Esophagus (tissue), 2 donors: ENCODE measurements around the gene PITPNC1. TPM values are rescaled to one million over a fixed set of nuclear protein-coding genes. Genes with fewer than 3 reads are reported as not detected.

ENCODE experiments used
- H3K27ac ChIP-seq, 2 donors: one replicate each; pipeline ENCODE4 v1.5.1; 2013; ENCODE audit warnings: low read depth in 2 of 2, mild to moderate bottlenecking in 2 of 2, inconsistent platforms in 1 of 2, low read length in 1 of 2, moderate library complexity in 1 of 2
- H3K27me3 ChIP-seq, 2 donors: one replicate each; pipeline ENCODE4 v1.6.1; 2013; ENCODE audit warnings: low read length in 2 of 2, control low read depth in 1 of 2, mild to moderate bottlenecking in 1 of 2; ENCODE audit not compliant: insufficient read depth in 2 of 2, control insufficient read depth in 1 of 2
- H3K36me3 ChIP-seq, 2 donors: one replicate each; pipeline ENCODE4 v1.6.1; 2013; ENCODE audit warnings: low read length in 1 of 2; ENCODE audit not compliant: control insufficient read depth in 2 of 2, insufficient read depth in 2 of 2
- H3K4me1 ChIP-seq, 2 donors: one replicate each; pipeline ENCODE4 v1.6.1; 2013; ENCODE audit warnings: low read length in 1 of 2; ENCODE audit not compliant: control insufficient read depth in 2 of 2, insufficient read depth in 2 of 2
- H3K4me3 ChIP-seq, 2 donors: one replicate each; pipeline ENCODE4 v1.5.1; 2013; ENCODE audit warnings: low read length in 2 of 2, mild to moderate bottlenecking in 2 of 2, low read depth in 1 of 2, moderate library complexity in 1 of 2
- H3K9me3 ChIP-seq, 2 donors: one replicate each; pipeline ENCODE4 v1.6.1; 2013; ENCODE audit warnings: mild to moderate bottlenecking in 2 of 2, low read depth in 1 of 2, low read length in 1 of 2, moderate library complexity in 1 of 2; ENCODE audit not compliant: control insufficient read depth in 2 of 2, insufficient read depth in 1 of 2
- WGBS, 2 donors: extraction: QIAGEN DNeasy Blood & Tissue Kit; methylation state at CpG; one replicate each; pipeline ENCODE4 v1.1.7; 2013; 5-methylcytosine and 5-hydroxymethylcytosine counted together
- polyA plus RNA-seq, 2 donors: library from polyadenylated mRNA; stranded (reverse); fragments of 200-250 nt; gene quantifications; one replicate each; pipeline ENCODE4 v1.2.3, GENCODE V29; 2013
- donor health status: healthy with polysubstance abuse.
- donor health status: Bipolar disorder and iron deficiency.

PITPNC1 gene
- polyA plus RNA-seq, 2 donors = 7.9 to 9.6 TPM

DNA sequence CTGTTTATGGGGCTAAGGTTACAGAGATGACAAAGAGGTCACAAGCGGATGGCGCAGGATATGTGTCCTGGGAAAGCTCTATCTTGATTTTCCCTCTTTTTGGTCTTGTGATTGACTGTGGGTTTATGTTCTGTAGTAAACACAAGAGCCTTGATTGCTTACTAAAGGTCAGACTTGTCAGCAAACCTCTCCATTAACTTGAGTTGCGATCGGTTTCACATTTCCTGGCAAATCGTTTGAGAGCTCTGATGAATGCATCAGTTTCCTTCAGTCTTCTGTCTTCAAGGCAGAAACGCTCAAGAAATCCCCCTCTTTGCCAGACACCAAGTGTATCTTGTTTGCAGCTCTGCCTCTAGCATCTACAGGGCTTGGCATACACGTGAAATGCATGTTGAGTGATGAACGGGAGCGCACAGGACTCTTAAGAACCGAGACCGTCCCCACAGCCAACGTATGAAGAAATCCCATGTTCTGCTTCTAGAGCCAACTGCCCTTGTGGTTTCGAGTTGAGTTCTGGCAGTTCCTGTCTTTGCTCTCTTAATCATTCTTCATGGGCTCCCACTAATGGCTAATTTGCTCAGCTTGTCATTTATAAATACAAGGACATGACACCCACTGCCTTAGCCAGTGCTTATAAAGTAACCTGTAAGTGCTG is 143.3 kb downstream of the PITPNC1 start:
- no peaks in the 10 kb centered on the region for H3K27me3 ChIP-seq
- no peak overlapping the region for H3K4me3 ChIP-seq
- no peaks in the 10 kb centered on the region for H3K9me3 ChIP-seq
- 66 to 70% methylated on average over 13 of the region's 13 CpGs for WGBS, 2 donors
- H3K27ac ChIP-seq = peak overlapping the region; percentile 24 to 37
- peaks cover 0 to 8% of the 10 kb centered on the region in 2 donors for H3K4me1 ChIP-seq
- H3K36me3 ChIP-seq = no peaks in the 10 kb centered on the region

DNA sequence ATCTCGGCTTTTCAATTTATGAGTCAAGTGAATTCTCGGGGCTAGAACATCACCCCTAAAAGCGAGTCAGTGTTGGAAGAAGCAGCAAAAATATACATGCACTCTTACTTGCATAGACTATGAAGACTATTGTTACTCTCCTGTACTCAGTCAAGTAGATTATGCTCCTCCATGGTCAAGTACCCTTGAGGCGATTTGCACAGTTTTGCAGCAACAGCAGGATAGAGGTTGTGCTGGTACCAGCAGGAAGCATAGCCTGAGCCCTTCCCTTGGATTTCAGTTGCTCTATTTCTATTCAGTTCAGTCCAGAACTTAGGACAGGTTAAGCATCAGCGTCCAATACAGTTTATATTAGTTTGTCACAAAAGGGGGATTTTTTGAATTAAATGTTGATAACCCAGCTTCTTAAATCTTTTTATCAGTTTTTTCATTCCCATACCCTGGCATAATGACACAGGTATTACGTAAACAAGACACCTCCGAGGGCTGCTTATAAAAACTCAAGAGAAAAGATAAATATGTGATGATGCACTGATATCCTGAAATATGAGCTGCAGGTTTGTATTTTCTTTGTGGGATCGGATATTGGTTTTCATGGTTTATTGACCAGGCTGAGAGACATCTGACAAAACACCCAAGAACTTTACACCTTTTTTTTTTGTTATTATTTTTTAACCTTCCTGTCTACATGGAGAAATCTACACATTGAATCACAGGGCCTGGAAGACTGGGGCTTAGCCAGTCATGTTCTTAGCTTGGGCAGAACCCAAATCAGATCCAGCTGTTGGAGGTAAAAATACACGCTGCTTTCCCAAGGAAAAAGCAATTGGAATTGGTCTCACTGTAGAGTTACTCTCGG is 144.1 kb downstream of the PITPNC1 start:
- Histone ChIP-seq H3K27ac (no peak overlapping the region), H3K4me3 (no peak overlapping the region), H3K27me3 (no peaks in the 10 kb centered on the region), H3K4me1 (peaks cover 0 to 8% of the 10 kb centered on the region in 2 donors), H3K9me3 (no peaks in the 10 kb centered on the region), H3K36me3 (no peaks in the 10 kb centered on the region)
- WGBS, 2 donors = 82 to 86% methylated on average over 10 of the region's 10 CpGs

DNA sequence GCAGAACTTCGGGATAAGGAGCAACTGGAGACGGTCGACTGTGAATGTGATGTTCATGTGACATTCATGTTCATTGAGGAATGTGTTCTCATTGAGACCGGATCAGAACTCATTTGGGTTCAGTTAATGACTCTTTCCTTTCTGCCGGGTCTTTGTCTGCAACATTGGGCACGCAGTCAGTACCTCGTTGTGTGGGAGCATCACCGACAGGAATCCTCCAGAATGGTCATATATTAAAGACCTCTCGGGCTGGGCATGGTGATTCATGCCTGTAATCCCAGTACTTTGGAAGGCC is 144.6 kb downstream of the PITPNC1 start:
- no peak overlapping the region for H3K27ac ChIP-seq
- WGBS, 2 donors = 91 to 93% methylated on average over 9 of the region's 9 CpGs

DNA sequence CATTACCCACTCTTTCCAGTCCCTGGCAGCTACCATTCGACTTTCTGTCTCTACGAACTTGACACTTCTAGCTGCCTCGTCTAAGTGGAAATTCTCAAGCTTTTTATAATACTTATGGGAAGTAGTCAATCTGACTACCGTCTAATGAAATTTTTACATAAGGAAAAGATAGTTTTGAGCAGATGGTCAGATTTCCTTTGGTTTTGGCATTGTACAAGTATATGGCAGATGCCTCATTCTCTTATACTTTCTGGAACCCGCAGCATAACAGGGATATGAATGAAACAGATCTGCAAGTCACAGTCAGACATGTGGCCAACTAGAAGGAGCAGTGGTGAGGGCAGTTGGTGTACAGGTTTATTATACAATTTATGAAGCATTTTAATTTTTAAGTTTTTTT is 146.0 kb downstream of the PITPNC1 start:
- H3K9me3 ChIP-seq = no peaks in the 10 kb centered on the region
- H3K27me3 ChIP-seq = no peaks in the 10 kb centered on the region
- H3K4me3 ChIP-seq = no peak overlapping the region
- no peak overlapping the region for H3K27ac ChIP-seq
- no peaks in the 10 kb centered on the region for H3K36me3 ChIP-seq
- peaks cover 0 to 8% of the 10 kb centered on the region in 2 donors for H3K4me1 ChIP-seq
- WGBS, 2 donors = 78 to 84% methylated on average over 5 of the region's 5 CpGs

More for the DNA sequence above, 144.6 kb downstream of the PITPNC1 start:
- peaks cover 0 to 8% of the 10 kb centered on the region in 2 donors for H3K4me1 ChIP-seq
- H3K4me3 ChIP-seq = no peak overlapping the region
- no peaks in the 10 kb centered on the region for H3K9me3 ChIP-seq
- no peaks in the 10 kb centered on the region for H3K27me3 ChIP-seq
- no peaks in the 10 kb centered on the region for H3K36me3 ChIP-seq

DNA sequence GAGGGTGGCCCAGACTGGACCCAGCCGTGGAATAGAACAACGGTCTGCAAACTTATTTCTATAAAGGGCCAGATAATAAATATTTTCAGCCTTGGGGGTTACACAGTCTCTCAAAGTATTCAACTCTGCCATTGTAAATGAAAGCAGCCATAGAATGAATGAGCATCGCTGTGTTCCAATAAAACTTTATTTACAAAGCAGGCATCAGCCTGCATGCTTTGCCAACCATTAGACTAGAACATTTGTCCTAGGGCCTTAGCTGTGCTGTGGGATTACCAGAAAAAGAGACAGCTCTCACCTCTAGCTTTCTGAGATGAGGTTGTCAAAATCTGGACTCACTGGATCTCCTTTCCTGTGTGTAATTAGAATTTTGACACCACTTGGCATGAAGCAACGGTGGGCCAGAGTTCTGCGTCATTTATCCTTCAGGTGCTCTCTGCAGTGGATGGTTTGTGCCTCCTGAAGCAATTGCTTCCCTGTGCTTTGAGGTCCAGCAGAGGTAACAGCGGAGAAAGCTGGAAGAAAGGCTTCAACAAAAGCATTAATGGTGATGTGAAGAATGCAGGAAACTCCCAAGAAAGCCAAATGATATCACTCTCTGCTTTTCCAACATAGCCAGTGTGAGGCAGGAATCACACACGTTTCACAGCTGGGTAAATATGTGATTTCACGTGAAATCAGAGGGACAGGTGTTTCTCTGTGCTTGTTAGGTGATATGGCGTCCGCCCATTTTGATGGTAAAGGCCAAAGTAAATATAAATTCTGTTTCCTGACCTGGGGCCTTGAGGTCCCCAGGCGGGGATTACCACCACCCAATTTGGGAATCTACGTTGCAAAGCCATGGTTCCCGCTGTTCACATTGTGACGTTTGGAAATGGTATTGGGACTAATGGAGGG is 148.4 kb downstream of the PITPNC1 start:
- H3K9me3 ChIP-seq = no peaks in the 10 kb centered on the region
- no peak overlapping the region for H3K4me3 ChIP-seq
- H3K27ac ChIP-seq = no peak overlapping the region
- peaks cover 0 to 2% of the 10 kb centered on the region in 2 donors for H3K4me1 ChIP-seq
- H3K36me3 ChIP-seq = no peaks in the 10 kb centered on the region
- WGBS, 2 donors = 83 to 87% methylated on average over 14 of the region's 14 CpGs
- H3K27me3 ChIP-seq = no peaks in the 10 kb centered on the region

DNA sequence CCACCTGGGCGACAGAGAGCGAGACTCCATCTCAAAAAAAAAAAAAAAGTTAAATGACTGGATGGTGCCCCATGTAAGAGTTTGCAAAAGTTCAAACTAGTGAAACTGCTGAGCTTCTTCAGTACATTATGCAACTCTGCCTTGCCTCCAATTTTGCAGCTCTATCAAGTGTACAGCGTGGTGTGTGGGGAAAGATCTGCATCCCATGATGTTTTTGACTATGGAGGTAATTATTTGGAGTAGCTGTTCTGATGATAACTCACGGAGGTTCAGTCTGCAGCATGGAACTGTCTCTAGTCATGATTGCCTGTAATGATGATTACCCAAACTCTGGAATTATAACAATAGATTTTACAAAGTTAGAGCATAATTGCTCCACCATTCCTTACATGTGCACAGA is 149.6 kb downstream of the PITPNC1 start:
- Histone ChIP-seq H3K4me1 (no peaks in the 10 kb centered on the region), H3K9me3 (no peaks in the 10 kb centered on the region), H3K4me3 (no peak overlapping the region)

DNA sequence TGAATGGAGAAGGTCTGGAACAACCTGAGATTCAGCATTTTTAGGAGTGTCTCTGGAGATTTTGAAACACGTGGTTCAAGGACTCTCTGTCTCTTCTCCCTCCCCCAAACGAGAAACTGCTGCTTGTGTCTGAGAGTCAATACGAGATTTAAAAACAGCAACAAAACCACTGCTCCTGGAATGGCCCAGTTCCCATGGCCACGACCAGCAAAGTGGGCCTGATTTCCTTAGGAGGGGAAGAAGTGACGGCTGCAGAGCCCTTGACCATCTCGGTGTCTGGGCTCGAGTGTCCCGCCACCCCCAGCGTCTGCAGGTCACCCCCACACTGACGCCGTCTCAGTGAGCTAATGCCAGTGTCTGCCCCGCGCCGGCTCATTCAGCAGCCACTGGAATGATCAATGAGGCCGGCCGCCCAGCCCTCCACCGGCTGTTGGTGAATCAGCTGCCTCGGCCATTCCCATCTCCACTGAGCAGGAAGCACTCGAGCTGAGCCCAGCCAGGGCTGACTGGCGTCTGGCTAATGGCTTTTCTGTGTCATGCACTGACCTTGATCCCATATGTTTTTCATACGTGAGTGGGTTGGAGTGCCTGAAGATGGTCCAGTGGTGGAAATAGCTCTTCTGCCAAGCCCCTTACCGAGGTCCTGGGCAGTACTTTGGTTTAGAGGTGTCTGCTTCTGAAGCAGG is 151.8 kb downstream of the PITPNC1 start:
- 23 to 38% methylated on average over 22 of the region's 22 CpGs for whole genome bisulfite sequencing, 2 donors
- Histone ChIP-seq H3K27me3 (no peaks in the 10 kb centered on the region), H3K27ac (peak overlapping the region in 1 of 2 donors; percentile 1), H3K9me3 (no peaks in the 10 kb centered on the region), H3K4me3 (no peak overlapping the region), H3K4me1 (no peaks in the 10 kb centered on the region), H3K36me3 (no peaks in the 10 kb centered on the region)

More for the DNA sequence above, 149.6 kb downstream of the PITPNC1 start:
- no peak overlapping the region for H3K27ac ChIP-seq
- H3K36me3 ChIP-seq = no peaks in the 10 kb centered on the region
- no peaks in the 10 kb centered on the region for H3K27me3 ChIP-seq
- 88 to 98% methylated on average over 4 of the region's 4 CpGs for WGBS, 2 donors

DNA sequence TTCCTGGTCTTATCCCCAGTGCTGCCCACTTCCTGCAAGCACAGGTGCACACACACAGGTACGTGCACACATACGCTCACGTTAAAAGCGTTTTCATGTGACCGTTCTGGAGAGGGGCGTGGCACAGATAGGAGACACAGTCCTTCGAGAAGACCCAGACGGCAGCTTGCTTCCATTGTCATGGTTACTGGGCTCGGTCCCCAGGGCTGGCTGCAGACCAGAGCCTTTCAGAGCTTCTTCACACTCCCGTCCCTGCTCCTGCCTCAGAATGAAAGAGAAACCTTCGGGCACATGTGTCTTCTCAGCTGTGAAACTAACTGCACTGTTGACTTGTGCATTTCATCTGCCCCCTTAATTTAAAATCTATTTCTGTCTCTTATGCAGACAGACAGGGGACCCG is 154.2 kb downstream of the PITPNC1 start:
- Histone ChIP-seq H3K27me3 (no peaks in the 10 kb centered on the region), H3K4me1 (no peaks in the 10 kb centered on the region), H3K4me3 (no peak overlapping the region), H3K27ac (no peak overlapping the region), H3K36me3 (no peaks in the 10 kb centered on the region), H3K9me3 (no peaks in the 10 kb centered on the region)
- WGBS, 2 donors = 47 to 62% methylated on average over 12 of the region's 12 CpGs

DNA sequence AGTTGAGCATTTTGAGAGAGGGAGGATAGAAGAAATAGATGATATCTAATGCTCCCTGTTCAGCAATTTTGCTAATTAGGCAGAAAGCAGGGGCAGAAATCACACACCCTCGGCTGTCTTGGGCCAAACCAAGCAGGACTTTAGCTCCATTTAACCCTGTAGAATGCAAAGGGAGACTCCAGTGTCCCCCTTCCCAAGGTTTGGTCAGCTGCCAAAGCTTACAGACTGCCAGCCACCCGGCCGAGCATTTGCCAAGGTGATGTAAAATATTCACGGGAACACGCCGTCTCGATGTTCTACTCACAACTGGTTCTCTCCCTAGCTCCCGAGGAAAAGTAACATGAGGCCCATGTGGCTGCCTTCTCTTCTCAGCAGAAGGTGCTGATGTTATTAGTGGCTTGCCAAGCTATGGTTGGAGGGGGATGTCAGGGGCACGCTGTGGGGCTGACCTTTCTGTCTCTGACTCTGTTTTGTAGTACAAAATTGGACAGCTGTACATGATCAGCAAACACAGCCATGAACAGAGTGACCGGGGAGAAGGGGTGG is 155.3 kb downstream of the PITPNC1 start:
- Histone ChIP-seq H3K27ac (no peak overlapping the region), H3K4me1 (no peaks in the 10 kb centered on the region), H3K36me3 (no peaks in the 10 kb centered on the region), H3K27me3 (no peaks in the 10 kb centered on the region), H3K9me3 (no peaks in the 10 kb centered on the region), H3K4me3 (no peak overlapping the region)
- WGBS, 2 donors = 73 to 89% methylated on average over 10 of the region's 10 CpGs
